ENCODE measurements around the gene PASK.

DNA sequence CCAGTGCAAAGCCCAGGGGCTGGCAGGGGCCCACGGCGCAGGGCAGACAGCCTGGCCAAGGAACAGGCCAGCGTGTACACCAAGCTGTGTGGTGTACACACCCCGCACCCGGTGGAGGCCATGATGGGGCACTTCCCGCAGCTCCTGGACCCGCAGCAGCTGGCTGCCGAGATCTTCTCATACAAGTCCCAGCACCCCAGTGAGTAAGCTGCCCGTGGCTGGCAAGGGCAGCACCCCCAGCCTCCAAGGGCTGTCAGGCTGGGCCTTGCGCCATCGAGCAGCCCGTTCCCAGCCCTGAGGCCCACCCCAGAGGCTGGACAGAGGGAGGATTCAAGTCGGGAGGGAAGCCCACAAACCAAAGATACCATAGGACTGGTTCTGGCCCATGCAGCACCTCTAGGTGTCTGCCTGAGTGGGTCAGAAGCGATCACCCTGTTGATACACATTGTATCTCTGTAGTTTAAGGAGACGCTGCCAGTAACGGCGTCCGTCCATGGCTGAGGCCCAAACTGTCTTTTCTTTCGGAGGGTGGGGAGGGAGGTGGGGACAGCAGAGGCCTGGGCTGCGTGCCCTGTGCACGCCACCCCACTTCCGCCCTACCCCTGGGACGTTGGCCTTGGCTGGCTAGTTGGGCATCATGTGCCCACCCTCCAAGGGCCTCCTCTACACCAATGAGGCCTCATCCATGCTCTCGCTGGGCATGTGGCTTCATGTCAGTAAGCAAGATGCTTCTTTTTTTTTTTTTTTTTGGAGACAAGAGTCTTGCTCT lies 30.4 kb downstream of the PASK start:
- TF ChIP-seq CTCF (IDR thresholded peaks at IDR 0.05 in 4 of 5, conservative IDR thresholded peaks at IDR 0.05 in 1 of 5) (no peak), POLR2A (IDR thresholded peaks at IDR 0.05) (no peak)

Measured in gastrocnemius medialis (tissue), 4 donors.